ENCODE results near the gene PSMD14.

DNA sequence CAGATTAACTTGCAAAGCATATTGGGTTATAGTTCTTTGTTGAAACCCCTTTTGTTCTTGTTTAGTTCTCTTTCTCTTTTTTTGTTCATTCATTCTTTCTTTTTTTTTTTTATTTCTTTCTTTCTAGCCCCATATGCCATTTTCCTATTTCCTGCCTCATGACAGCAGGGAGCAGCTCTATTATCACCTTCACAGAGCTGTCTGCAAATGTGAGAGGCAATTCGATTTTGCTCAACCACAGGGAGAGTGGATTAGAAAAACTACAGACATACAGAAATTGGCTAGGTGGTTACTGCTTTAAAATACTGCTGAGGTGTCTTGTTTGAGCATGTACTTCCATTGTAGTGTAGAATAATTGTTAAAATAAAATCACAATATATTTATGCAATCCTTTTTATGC is 63.6 kb downstream of the PSMD14 start:
- TF ChIP-seq POLR2A (IDR thresholded peaks at IDR 0.05) (no peak), EP300 (IDR thresholded peaks at IDR 0.05) (no peak), POLR2AphosphoS5 (IDR thresholded peaks at IDR 0.05) (no peak)
- TF ChIP-seq, protein P1, sequence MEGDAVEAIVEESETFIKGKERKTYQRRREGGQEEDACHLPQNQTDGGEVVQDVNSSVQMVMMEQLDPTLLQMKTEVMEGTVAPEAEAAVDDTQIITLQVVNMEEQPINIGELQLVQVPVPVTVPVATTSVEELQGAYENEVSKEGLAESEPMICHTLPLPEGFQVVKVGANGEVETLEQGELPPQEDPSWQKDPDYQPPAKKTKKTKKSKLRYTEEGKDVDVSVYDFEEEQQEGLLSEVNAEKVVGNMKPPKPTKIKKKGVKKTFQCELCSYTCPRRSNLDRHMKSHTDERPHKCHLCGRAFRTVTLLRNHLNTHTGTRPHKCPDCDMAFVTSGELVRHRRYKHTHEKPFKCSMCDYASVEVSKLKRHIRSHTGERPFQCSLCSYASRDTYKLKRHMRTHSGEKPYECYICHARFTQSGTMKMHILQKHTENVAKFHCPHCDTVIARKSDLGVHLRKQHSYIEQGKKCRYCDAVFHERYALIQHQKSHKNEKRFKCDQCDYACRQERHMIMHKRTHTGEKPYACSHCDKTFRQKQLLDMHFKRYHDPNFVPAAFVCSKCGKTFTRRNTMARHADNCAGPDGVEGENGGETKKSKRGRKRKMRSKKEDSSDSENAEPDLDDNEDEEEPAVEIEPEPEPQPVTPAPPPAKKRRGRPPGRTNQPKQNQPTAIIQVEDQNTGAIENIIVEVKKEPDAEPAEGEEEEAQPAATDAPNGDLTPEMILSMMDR (IDR thresholded peaks at IDR 0.05): no peak

Measured in upper lobe of left lung (tissue), 4 donors.